Measurements from ENCODE around the gene POLR1A.

DNA sequence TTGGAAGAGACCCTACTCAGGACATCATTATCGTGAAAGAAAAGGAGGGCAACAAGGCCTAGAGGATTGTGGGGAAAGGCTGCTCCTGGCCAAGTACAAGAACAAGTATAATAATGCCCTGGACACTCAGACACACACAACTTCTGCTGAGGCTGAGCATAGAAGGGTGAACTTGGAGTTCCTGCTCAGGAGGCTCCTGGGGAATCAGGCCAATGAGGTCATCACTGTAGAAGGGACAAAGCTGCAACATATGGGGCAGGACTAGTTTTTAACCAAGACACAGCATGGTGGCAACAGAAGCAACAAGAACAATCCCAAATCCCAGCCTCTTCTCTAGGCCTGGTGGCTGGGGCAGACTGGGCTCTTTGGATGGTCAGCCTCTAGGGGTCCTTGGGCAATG lies 102.6 kb downstream of the POLR1A start:
- TF ChIP-seq, protein P1, sequence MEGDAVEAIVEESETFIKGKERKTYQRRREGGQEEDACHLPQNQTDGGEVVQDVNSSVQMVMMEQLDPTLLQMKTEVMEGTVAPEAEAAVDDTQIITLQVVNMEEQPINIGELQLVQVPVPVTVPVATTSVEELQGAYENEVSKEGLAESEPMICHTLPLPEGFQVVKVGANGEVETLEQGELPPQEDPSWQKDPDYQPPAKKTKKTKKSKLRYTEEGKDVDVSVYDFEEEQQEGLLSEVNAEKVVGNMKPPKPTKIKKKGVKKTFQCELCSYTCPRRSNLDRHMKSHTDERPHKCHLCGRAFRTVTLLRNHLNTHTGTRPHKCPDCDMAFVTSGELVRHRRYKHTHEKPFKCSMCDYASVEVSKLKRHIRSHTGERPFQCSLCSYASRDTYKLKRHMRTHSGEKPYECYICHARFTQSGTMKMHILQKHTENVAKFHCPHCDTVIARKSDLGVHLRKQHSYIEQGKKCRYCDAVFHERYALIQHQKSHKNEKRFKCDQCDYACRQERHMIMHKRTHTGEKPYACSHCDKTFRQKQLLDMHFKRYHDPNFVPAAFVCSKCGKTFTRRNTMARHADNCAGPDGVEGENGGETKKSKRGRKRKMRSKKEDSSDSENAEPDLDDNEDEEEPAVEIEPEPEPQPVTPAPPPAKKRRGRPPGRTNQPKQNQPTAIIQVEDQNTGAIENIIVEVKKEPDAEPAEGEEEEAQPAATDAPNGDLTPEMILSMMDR (IDR thresholded peaks at IDR 0.05) = no peak
- no peak for TF ChIP-seq POLR2A (IDR thresholded peaks at IDR 0.05)
